WTC11 (cell line): ENCODE data around the gene MRPL52.

Experiments
- FOXP4 ChIP-seq: sonication (generic); formaldehyde crosslinking; IDR thresholded peaks from 2 replicates; pipeline ENCODE4 v1.8.0; 2022; ENCODE audit warnings: mild to moderate bottlenecking, missing genetic modification reagents
- STAT6 ChIP-seq: sonication (generic); formaldehyde crosslinking; conservative IDR thresholded peaks from 2 replicates; pipeline ENCODE4 v1.8.1; 2023; ENCODE audit warnings: mild to moderate bottlenecking, low read depth, missing genetic modification reagents, moderate library complexity
- TF ChIP-seq, protein P1 (sequence below): fragments of 200-600 bp; IDR thresholded peaks from 2 replicates; pipeline ENCODE4 v1.8.0; 2022; ENCODE audit warnings: antibody characterized with exemption

DNA sequence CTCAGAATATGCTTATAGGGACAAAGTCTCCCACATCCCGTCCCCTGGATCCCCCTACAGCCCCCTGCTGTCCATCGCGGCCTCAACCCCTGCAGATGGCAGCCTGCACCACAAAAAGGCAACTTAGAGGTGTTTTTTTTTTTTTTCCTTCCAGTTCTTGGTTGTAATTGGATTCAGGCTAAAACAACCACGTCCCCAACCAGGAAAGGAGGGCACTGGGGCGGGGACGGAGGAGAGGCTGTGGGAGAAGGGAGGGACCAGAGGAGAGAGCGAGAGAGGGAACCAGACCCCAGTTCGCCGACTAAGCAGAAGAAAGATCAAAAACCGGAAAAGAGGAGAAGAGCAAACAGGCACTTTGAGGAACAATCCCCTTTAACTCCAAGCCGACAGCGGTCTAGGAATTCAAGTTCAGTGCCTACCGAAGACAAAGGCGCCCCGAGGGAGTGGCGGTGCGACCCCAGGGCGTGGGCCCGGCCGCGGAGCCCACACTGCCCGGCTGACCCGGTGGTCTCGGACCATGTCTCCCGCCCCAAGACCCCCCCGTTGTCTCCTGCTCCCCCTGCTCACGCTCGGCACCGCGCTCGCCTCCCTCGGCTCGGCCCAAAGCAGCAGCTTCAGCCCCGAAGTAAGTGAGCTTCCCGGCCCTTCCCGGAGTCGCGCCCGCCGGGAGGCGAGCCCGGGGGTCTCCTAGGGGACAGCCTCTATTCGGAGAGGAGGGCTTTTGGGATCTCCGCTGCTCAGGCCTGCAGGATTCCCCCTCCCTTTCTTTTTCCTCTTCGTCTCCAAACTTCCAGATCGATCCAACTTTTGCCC is 6.8 kb downstream of the MRPL52 start, which contains the start of gene MMP14:
- TF ChIP-seq STAT6: no peak
- TF ChIP-seq FOXP4: no peak
- TF ChIP-seq, protein P1, sequence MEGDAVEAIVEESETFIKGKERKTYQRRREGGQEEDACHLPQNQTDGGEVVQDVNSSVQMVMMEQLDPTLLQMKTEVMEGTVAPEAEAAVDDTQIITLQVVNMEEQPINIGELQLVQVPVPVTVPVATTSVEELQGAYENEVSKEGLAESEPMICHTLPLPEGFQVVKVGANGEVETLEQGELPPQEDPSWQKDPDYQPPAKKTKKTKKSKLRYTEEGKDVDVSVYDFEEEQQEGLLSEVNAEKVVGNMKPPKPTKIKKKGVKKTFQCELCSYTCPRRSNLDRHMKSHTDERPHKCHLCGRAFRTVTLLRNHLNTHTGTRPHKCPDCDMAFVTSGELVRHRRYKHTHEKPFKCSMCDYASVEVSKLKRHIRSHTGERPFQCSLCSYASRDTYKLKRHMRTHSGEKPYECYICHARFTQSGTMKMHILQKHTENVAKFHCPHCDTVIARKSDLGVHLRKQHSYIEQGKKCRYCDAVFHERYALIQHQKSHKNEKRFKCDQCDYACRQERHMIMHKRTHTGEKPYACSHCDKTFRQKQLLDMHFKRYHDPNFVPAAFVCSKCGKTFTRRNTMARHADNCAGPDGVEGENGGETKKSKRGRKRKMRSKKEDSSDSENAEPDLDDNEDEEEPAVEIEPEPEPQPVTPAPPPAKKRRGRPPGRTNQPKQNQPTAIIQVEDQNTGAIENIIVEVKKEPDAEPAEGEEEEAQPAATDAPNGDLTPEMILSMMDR: no peak
